ENCODE data around the gene PDE4B. TPM values are rescaled to one million over a fixed set of nuclear protein-coding genes. Genes with fewer than 3 reads are reported as not detected.
"Not testable (repeated sequence)": the region's sequence is repeated elsewhere in the genome, so short reads cannot be mapped to it uniquely, and the experiment has no call there.

The PDE4B gene
- polyA plus RNA-seq, 3 donors = 6.7 to 8.4 (median 6.8) TPM

GRCh38 chr1:66050633-66051032 is 257.9 kb downstream of the PDE4B start:
- no peak for DNase-seq

GRCh38 chr1:66055092-66055491 is 262.4 kb downstream of the PDE4B start:
- no peak for DNase-seq

- not testable (repeated sequence) for DNase-seq
These were observed 264.8 kb downstream of the PDE4B start for GRCh38 chr1:66057448-66057847.

- no peak for DNase-seq
These were observed 265.9 kb downstream of the PDE4B start for GRCh38 chr1:66058558-66058957.

- not testable (repeated sequence) for DNase-seq
These were observed 274.5 kb downstream of the PDE4B start for GRCh38 chr1:66067219-66067618.

- no peak for DNase-seq
These were observed 277.5 kb downstream of the PDE4B start for GRCh38 chr1:66069976-66070876.

- no peak for DNase-seq
These were observed 280.7 kb downstream of the PDE4B start for GRCh38 chr1:66073388-66073787.

GRCh38 chr1:66074147-66074546 is 281.5 kb downstream of the PDE4B start:
- DNase-seq = no peak

GRCh38 chr1:66078412-66078811 is 285.7 kb downstream of the PDE4B start:
- no peak for DNase-seq

GRCh38 chr1:66083003-66083402 is 290.3 kb downstream of the PDE4B start:
- DNase-seq = no peak

- DNase-seq = no peak
These were observed 291.7 kb downstream of the PDE4B start for GRCh38 chr1:66084442-66084841.

- DNase-seq = no peak
These were observed 292.9 kb downstream of the PDE4B start for GRCh38 chr1:66085600-66085999.

- DNase-seq = no peak
These were observed 296.1 kb downstream of the PDE4B start for GRCh38 chr1:66088787-66089186.

GRCh38 chr1:66090859-66091457 is 298.3 kb downstream of the PDE4B start:
- no peak for DNase-seq

- DNase-seq = no peak
These were observed 302.5 kb downstream of the PDE4B start for GRCh38 chr1:66095190-66095589.

GRCh38 chr1:66100959-66101358 is 308.3 kb downstream of the PDE4B start:
- DNase-seq = not testable (repeated sequence)

GRCh38 chr1:66104076-66104475 is 311.4 kb downstream of the PDE4B start:
- DNase-seq = not testable (repeated sequence)

- no peak for DNase-seq
These were observed 315.9 kb downstream of the PDE4B start for GRCh38 chr1:66108624-66109023.

GRCh38 chr1:66112744-66113400 is 320.2 kb downstream of the PDE4B start:
- DNase-seq = no peak

- no peak for DNase-seq
These were observed 326.5 kb downstream of the PDE4B start for GRCh38 chr1:66119148-66119547.

GRCh38 chr1:66124670-66125069 is 332.0 kb downstream of the PDE4B start:
- no peak for DNase-seq

- not testable (repeated sequence) for DNase-seq
These were observed 335.9 kb downstream of the PDE4B start for GRCh38 chr1:66128641-66129040.

- DNase-seq = peak; percentile 5
These were observed 339.6 kb downstream of the PDE4B start for GRCh38 chr1:66132324-66132723.

All from renal pelvis (tissue), 4 donors.